K562 (cell line): ENCODE data around the gene CXXC1. TPM values are rescaled to one million over a fixed set of nuclear protein-coding genes. Genes with fewer than 3 reads are reported as not detected.
A peak's percentile ranks its signal among the peaks of the same experiment; 100 is the strongest.

ENCODE experiments used
- CBX8 ChIP-seq: fragments of 200-600 bp; sonication (generic); IDR thresholded peaks from 2 replicates; pipeline ENCODE4 v1.6.1; 2012; ENCODE audit warnings: borderline replicate concordance, mixed run types, low read depth, mild to moderate bottlenecking, moderate library complexity, mixed read lengths, low read length, control low read depth, inconsistent platforms; ENCODE audit not compliant: poor library complexity, severe bottlenecking; ENCODE audit errors: extremely low read depth
- ELF2 ChIP-seq: fragments of 250-450 bp; sonication (Bioruptor Pico); IDR thresholded peaks from 2 replicates; pipeline ENCODE4 v1.5.0; 2021; ENCODE audit warnings: mild to moderate bottlenecking
- ELK3 ChIP-seq: fragments of 450-650 bp; formaldehyde crosslinking; IDR thresholded peaks from 2 replicates; pipeline ENCODE4 v1.4.0; 2020; ENCODE audit warnings: mild to moderate bottlenecking
- ESRRA ChIP-seq: fragments of 450-650 bp; IDR thresholded peaks from 2 replicates; pipeline ENCODE4 v1.6.1; 2014; ENCODE audit warnings: low read depth, mild to moderate bottlenecking, moderate library complexity, borderline replicate concordance
- EZH2 ChIP-seq: IDR thresholded peaks from 2 replicates; pipeline ENCODE4 v1.6.1; 2012; ENCODE audit warnings: low read depth, mild to moderate bottlenecking, inconsistent platforms, low read length, borderline replicate concordance
- GTF3C2 ChIP-seq: IDR thresholded peaks from 3 replicates; pipeline ENCODE4 v1.6.1; 2011; ENCODE audit warnings: borderline replicate concordance, mild to moderate bottlenecking, moderate library complexity; ENCODE audit not compliant: insufficient read length; ENCODE audit errors: extremely low read depth
- HDAC2 ChIP-seq: fragments of 450-650 bp; IDR thresholded peaks from 2 replicates; pipeline ENCODE4 v1.6.1; 2016; ENCODE audit warnings: mild to moderate bottlenecking
- JUNB ChIP-seq: fragments of 450-650 bp; formaldehyde crosslinking; conservative IDR thresholded peaks from 2 replicates; pipeline ENCODE4 v1.4.0; 2020; ENCODE audit warnings: mild to moderate bottlenecking
- JUND ChIP-seq, 2 experiments: IDR thresholded peaks; 2 replicates in 1 of 2; 3 replicates in 1 of 2; pipeline ENCODE4 v1.6.1; 2011; ENCODE audit warnings: borderline replicate concordance in 2 of 2, low read depth in 2 of 2, low read length in 2 of 2, improper control_type of control experiment in 1 of 2, missing biosample characterization in 1 of 2, missing genetic modification characterization in 1 of 2, missing genetic modification reagents in 1 of 2
- NFIX ChIP-seq: fragments of 250-450 bp; sonication (Bioruptor Pico); IDR thresholded peaks from 2 replicates; pipeline ENCODE4 v1.4.0; 2020; ENCODE audit warnings: low read depth, mild to moderate bottlenecking, moderate library complexity
- PCBP1 ChIP-seq: fragments of 200-400 bp; formaldehyde crosslinking; IDR thresholded peaks from 2 replicates; pipeline ENCODE4 v1.6.1; 2018; ENCODE audit warnings: mild to moderate bottlenecking, low read depth, low read length; ENCODE audit not compliant: poor library complexity, severe bottlenecking
- PHF20 ChIP-seq: fragments of 450-650 bp; IDR thresholded peaks from 2 replicates; pipeline ENCODE4 v1.6.1; 2018; ENCODE audit not compliant: partially characterized antibody
- PPARD ChIP-seq: fragments of 250-450 bp; sonication (Bioruptor Pico); IDR thresholded peaks from 2 replicates; pipeline ENCODE4 v1.8.0; 2022; ENCODE audit warnings: inconsistent platforms, mild to moderate bottlenecking, moderate library complexity
- RFX1 ChIP-seq: fragments of 450-650 bp; IDR thresholded peaks from 2 replicates; pipeline ENCODE4 v1.6.1; 2016; ENCODE audit warnings: mild to moderate bottlenecking, moderate library complexity
- SMARCA4 ChIP-seq: fragments of 450-650 bp; IDR thresholded peaks from 2 replicates; pipeline ENCODE4 v1.6.1; 2016
- SMC3 ChIP-seq: conservative IDR thresholded peaks from 2 replicates; pipeline ENCODE4 v1.6.1; 2011; ENCODE audit warnings: low read depth, low read length, improper control_type of control experiment; ENCODE audit not compliant: insufficient read depth
- TCF15 ChIP-seq: fragments of 250-450 bp; sonication (Bioruptor Pico); IDR thresholded peaks from 2 replicates; pipeline ENCODE4 v1.8.0; 2022; ENCODE audit warnings: moderate library complexity, mild to moderate bottlenecking, inconsistent platforms
- ZKSCAN8 ChIP-seq: fragments of 200-800 bp; sonication (Bioruptor generic); IDR thresholded peaks from 2 replicates; pipeline ENCODE4 v1.6.1; 2016; ENCODE audit warnings: missing genetic modification characterization, missing compliant biosample characterization
- ZNF398 ChIP-seq: fragments of 250-450 bp; sonication (Bioruptor Pico); IDR thresholded peaks from 2 replicates; pipeline ENCODE4 v1.8.0; 2021; ENCODE audit warnings: moderate library complexity, mild to moderate bottlenecking, inconsistent platforms
- ZNF778 ChIP-seq: fragments of 450-650 bp; formaldehyde crosslinking; IDR thresholded peaks from 2 replicates; pipeline ENCODE4 v1.4.0; 2020; ENCODE audit warnings: mild to moderate bottlenecking, moderate library complexity
- ZSCAN32 ChIP-seq: fragments of 450-650 bp; formaldehyde crosslinking; IDR thresholded peaks from 2 replicates; pipeline ENCODE4 v1.4.0; 2020; ENCODE audit warnings: mild to moderate bottlenecking, moderate library complexity
- polyA plus RNA-seq, 8 experiments: library from polyadenylated mRNA; depleted of rRNA in 4 of 8; stranded (reverse) in 5 of 8; unstranded in 3 of 8; fragments of >200 nt; fragmentation: Nextera tagmentation in 2 of 8; fragmentation: Illumina TruSeq in 1 of 8; extraction: Ambion mirVana in 2 of 8; extraction: Trizol in 1 of 8; gene quantifications; 2 replicates each; pipeline versions ENCODE4 v1.2.1 to v1.2.3, GENCODE V29; 2011 to 2014; ENCODE audit warnings: inconsistent platforms in 1 of 8, missing spikeins in 1 of 8
- total RNA-seq, 7 experiments: library from RNA; depleted of rRNA in 6 of 7; stranded (reverse); fragments of >200 nt in 6 of 7; fragmentation: Illumina TruSeq in 2 of 7; extraction: Trizol in 2 of 7; gene quantifications; 2 replicates each; pipeline versions ENCODE4 v1.2.1 to v1.2.3, GENCODE V29; 2011 to 2021; ENCODE audit warnings: low replicate concordance in 1 of 7

CXXC1 gene
- total and polyA plus RNA-seq, 9 of the 15 experiments (the other 6 are each of a cell fraction or from before 2014, with no cell fraction given) = 3.4 to 81.0 (median 34.1) TPM

- TF ChIP-seq NFIX (CRISPR knock-in tag) = no peak
- no peak for TF ChIP-seq GTF3C2
- peak; percentile 34 for TF ChIP-seq PCBP1
- TF ChIP-seq ELF2 (CRISPR knock-in tag) = no peak
- TF ChIP-seq EZH2 = no peak
- no peak for TF ChIP-seq ZSCAN32 (CRISPR knock-in tag)
- no peak for TF ChIP-seq RFX1
- no peak for TF ChIP-seq ZNF398 (CRISPR knock-in tag)
- TF ChIP-seq ZNF778 (CRISPR knock-in tag) = no peak
- TF ChIP-seq JUNB (CRISPR knock-in tag) = no peak
- TF ChIP-seq CBX8 = no peak
- TF ChIP-seq SMARCA4 = no peak
- peak; percentile 35 for TF ChIP-seq JUND (IDR thresholded peaks at IDR 0.05; ENCODE audit: borderline replicate concordance, low read depth, low read length)
- TF ChIP-seq JUND (tag; IDR thresholded peaks at IDR 0.05; ENCODE audit: borderline replicate concordance, low read depth, low read length) = no peak
- no peak for TF ChIP-seq ESRRA
- TF ChIP-seq PPARD (CRISPR knock-in tag) = no peak
- TF ChIP-seq TCF15 (CRISPR knock-in tag) = no peak
- TF ChIP-seq ELK3 = no peak
- peak; percentile 25; the same call in 1 of the 2 replicates for TF ChIP-seq HDAC2
- TF ChIP-seq ZKSCAN8 (CRISPR knock-in tag) = no peak
- TF ChIP-seq SMC3 = no peak
- peak; percentile 80 for TF ChIP-seq PHF20
These were observed 6.1 kb downstream of the CXXC1 start, which contains the start of gene MBD1 (continued) for GRCh38 chr18:50281295-50281971.
